HCT116 (cell line): ENCODE data around the gene DOCK3. TPM values are rescaled to one million over a fixed set of nuclear protein-coding genes. Genes with fewer than 3 reads are reported as not detected.
"Not testable (repeated sequence)": the region's sequence is repeated elsewhere in the genome, so short reads cannot be mapped to it uniquely, and the experiment has no call there.

Source experiments
- ATAC-seq: fragments of 200-7000 bp; cut with Tn5 transposase; 2 replicates; pipeline ENCODE4 v1.9.1; 2020; ENCODE audit warnings: mild to moderate bottlenecking, moderate library complexity
- BruUV-seq: library from RNA; stranded (reverse); fragments of 400-500 nt; replicated peaks from 2 replicates; lab custom pipeline; 2021; lab: Mats Ljungman, UMichigan
- CTCF ChIA-PET: fragments of 300-600 bp; sonication (Branson Sonifier 250); formaldehyde crosslinking; loops from one replicate; lab custom pipeline; 2021; ENCODE audit warnings: antibody characterized with exemption; lab: Charles Lee
- POLR2A ChIA-PET: fragments of 300-600, 350-600 bp; sonication (Branson Sonifier 250); formaldehyde crosslinking; loops from one replicate; lab custom pipeline; 2021; ENCODE audit warnings: antibody characterized with exemption; lab: Charles Lee
- RAD21 ChIA-PET, 2 experiments: fragments of 300-600 bp; sonication (Branson Sonifier 250); formaldehyde crosslinking; loops; one replicate each; lab custom pipeline; 2023; ENCODE audit warnings: low total read pairs in 2 of 2; ENCODE audit not compliant: uncharacterized antibody in 2 of 2, unreplicated experiment in 2 of 2, low non-redundant PET in 1 of 2; lab: Charles Lee
- DNase-seq: peaks from one replicate; pipeline ENCODE4 v3.0.0-alpha.2; 2010; ENCODE audit warnings: low read depth, low spot score
- H2AFZ ChIP-seq: fragments of 200-600 bp; shearing (Covaris generic), sonication (generic); 2 replicates; pipeline ENCODE4 v1.6.1; 2017; ENCODE audit warnings: low read depth, mixed run types, mixed read lengths, antibody characterized with exemption, low read length; ENCODE audit not compliant: poor library complexity, severe bottlenecking
- H3K27ac ChIP-seq: 2 replicates; pipeline ENCODE4 v1.5.1; 2012; ENCODE audit warnings: low read depth, low read length
- H3K27me3 ChIP-seq: fragments of 200-600 bp; sonication (generic); 2 replicates; pipeline ENCODE4 v1.6.1; 2016; ENCODE audit warnings: mixed run types, low read length, mixed read lengths; ENCODE audit not compliant: insufficient read depth
- H3K36me3 ChIP-seq, 2 experiments: fragments of 200-500 bp in 1 of 2; fragments of 200-600 bp in 1 of 2; sonication (Bioruptor generic) in 1 of 2; sonication (generic) in 1 of 2; 2 replicates each; pipeline versions ENCODE4 v1.5.1 to v1.6.1; 2014 to 2016; ENCODE audit warnings: low read length in 2 of 2, inconsistent platforms in 1 of 2, mixed read lengths in 1 of 2, mixed run types in 1 of 2; ENCODE audit not compliant: insufficient read depth in 2 of 2, control insufficient read depth in 1 of 2
- H3K4me1 ChIP-seq, 2 experiments: fragments of 200-600 bp in 1 of 2; sonication (generic) in 1 of 2; 2 replicates each; pipeline versions ENCODE4 v1.5.1 to v1.6.1; 2012 to 2017; ENCODE audit warnings: low read length in 2 of 2, inconsistent platforms in 1 of 2, mild to moderate bottlenecking in 1 of 2, mixed read lengths in 1 of 2, mixed run types in 1 of 2, moderate library complexity in 1 of 2; ENCODE audit not compliant: insufficient read depth in 2 of 2, control insufficient read depth in 1 of 2
- H3K4me2 ChIP-seq: fragments of 200-600 bp; sonication (generic); 2 replicates; pipeline ENCODE4 v1.6.1; 2017; ENCODE audit warnings: mixed run types, low read length, mixed read lengths
- H3K4me3 ChIP-seq, 2 experiments: fragments of 200-600 bp in 1 of 2; sonication (generic) in 1 of 2; replicated peaks in 1 of 2; 2 replicates each; pipeline ENCODE4 v1.5.1; 2011 to 2016; ENCODE audit warnings: low read length in 2 of 2, control low read depth in 1 of 2, low read depth in 1 of 2, mild to moderate bottlenecking in 1 of 2, mixed read lengths in 1 of 2, mixed run types in 1 of 2
- H3K79me2 ChIP-seq: fragments of 200-600 bp; sonication (generic); 2 replicates; pipeline ENCODE4 v1.6.1; 2017; ENCODE audit warnings: mild to moderate bottlenecking, mixed run types, low read length, moderate library complexity, mixed read lengths; ENCODE audit not compliant: insufficient read depth
- H3K9ac ChIP-seq: fragments of 200-600 bp; sonication (generic); 2 replicates; pipeline ENCODE4 v1.6.1; 2016; ENCODE audit warnings: low read length, mixed read lengths
- H3K9me2 ChIP-seq: fragments of 200-600 bp; sonication (generic), shearing (Covaris generic); 2 replicates; pipeline ENCODE4 v1.6.1; 2017; ENCODE audit warnings: mixed run types, mild to moderate bottlenecking, moderate library complexity; ENCODE audit not compliant: insufficient read depth
- H3K9me3 ChIP-seq, 2 experiments: fragments of 200-500 bp in 1 of 2; fragments of 200-600 bp in 1 of 2; sonication (Bioruptor generic) in 1 of 2; sonication (generic) in 1 of 2; 2 replicates each; pipeline ENCODE4 v1.6.1; 2014 to 2017; ENCODE audit warnings: low read length in 2 of 2, mixed read lengths in 2 of 2, inconsistent platforms in 1 of 2, low read depth in 1 of 2, mild to moderate bottlenecking in 1 of 2, mixed run types in 1 of 2, moderate library complexity in 1 of 2; ENCODE audit not compliant: control insufficient read depth in 1 of 2, insufficient read depth in 1 of 2
- H4K20me1 ChIP-seq: fragments of 200-600 bp; sonication (generic), shearing (Covaris generic); 2 replicates; pipeline ENCODE4 v1.6.1; 2017; ENCODE audit warnings: mixed run types, mild to moderate bottlenecking, moderate library complexity; ENCODE audit not compliant: insufficient read depth
- EGR1 ChIP-seq: IDR thresholded peaks from 2 replicates; pipeline ENCODE4 v1.6.1; 2012; ENCODE audit warnings: low read depth
- POLR2AphosphoS5 ChIP-seq: IDR thresholded peaks from 2 replicates; pipeline ENCODE4 v1.6.1; 2011; ENCODE audit warnings: mild to moderate bottlenecking, low read depth, low read length, moderate library complexity
- intact Hi-C: fragments of 100-400 bp; cut with micrococcal nuclease; formaldehyde crosslinking; loops from 2 replicates; pipeline ENCODE4 v1.10.0; 2022
- total RNA-seq: library from RNA; stranded (reverse); gene quantifications from one replicate; pipeline ENCODE4 v1.2.1, GENCODE V29; 2021; ENCODE audit not compliant: unreplicated experiment
- TF ChIP-seq, protein P1 (sequence below): IDR thresholded peaks from 2 replicates; pipeline ENCODE4 v1.6.1; 2012

Gene DOCK3
- total RNA-seq, 1 experiment from 2014 or later, result 4.2 TPM

DNA sequence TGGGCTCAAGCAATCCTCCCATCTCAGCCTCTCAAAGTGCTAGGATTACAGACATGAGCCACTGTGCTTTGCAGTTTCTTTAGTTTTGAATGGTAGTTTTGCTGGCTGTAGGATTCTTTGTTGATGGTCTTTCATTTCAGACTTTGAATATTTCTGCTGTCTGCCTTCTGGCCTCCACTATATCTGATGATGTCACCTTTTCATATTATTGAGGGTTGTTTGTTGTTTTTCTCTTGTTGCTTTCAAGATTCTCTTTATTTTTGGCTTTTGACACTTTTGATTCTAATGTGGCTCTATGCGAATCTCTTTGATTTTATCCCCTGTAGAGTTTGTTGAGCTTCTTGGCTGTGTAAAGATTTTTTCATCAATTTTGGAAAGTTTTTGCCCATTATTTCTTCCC is 631.4 kb downstream of the DOCK3 start:
- ChIA-PET RAD21 (no interaction called here), CTCF (no interaction called here), POLR2A (no interaction called here)
- Histone ChIP-seq H2AFZ (no peak overlapping the region), H3K36me3 (no peaks in the 10 kb centered on the region), H3K9ac (no peak overlapping the region), H3K27me3 (no peaks in the 10 kb centered on the region), H3K4me2 (no peak overlapping the region), H4K20me1 (no peaks in the 10 kb centered on the region), H3K4me1 (no peaks in the 10 kb centered on the region), H3K79me2 (no peaks in the 10 kb centered on the region), H3K9me2 (no peaks in the 10 kb centered on the region), H3K9me3 (no peaks in the 10 kb centered on the region), H3K27ac (no peak overlapping the region), H3K4me3 (no peak overlapping the region)
- TF ChIP-seq EGR1, result no peak
- no TSS peak for BruUV-seq
- DNase-seq, result no peak
- no peak for ATAC-seq
- intact Hi-C loops, result no loop called here

DNA sequence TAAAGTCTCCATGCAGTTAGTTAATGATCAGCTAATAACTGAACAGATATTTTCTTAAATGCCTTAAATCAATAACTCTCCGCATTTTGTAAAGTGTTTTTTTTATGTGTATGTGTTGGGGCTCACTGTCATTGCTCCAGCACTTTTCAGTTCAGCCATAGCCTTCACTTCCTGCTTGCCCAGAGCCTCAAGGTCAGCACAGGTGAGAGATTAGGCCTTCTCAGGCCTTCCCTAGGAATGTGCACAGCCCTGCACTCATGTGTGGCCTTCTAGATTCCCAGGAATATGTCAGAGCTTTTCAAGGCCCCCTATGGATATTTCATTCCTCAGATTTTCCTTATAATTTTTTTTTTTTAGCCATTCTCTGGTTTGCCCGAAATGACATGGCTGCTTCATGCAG is 632.7 kb downstream of the DOCK3 start:
- no TSS peak for BruUV-seq
- Histone ChIP-seq H3K36me3 (no peaks in the 10 kb centered on the region), H3K9ac (no peak overlapping the region), H3K27ac (no peak overlapping the region), H3K79me2 (no peaks in the 10 kb centered on the region), H3K4me2 (no peak overlapping the region), H3K4me1 (no peaks in the 10 kb centered on the region), H3K27me3 (no peaks in the 10 kb centered on the region), H3K9me2 (no peaks in the 10 kb centered on the region), H2AFZ (no peak overlapping the region), H3K9me3 (no peaks in the 10 kb centered on the region), H3K4me3 (no peak overlapping the region), H4K20me1 (no peaks in the 10 kb centered on the region)
- ChIA-PET RAD21 (no interaction called here), CTCF (no interaction called here), POLR2A (no interaction called here)
- TF ChIP-seq, protein P1, sequence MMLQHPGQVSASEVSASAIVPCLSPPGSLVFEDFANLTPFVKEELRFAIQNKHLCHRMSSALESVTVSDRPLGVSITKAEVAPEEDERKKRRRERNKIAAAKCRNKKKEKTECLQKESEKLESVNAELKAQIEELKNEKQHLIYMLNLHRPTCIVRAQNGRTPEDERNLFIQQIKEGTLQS, result no peak
- TF ChIP-seq POLR2AphosphoS5 (no peak), EGR1 (no peak)
- intact Hi-C loops, result no loop called here
- no peak for ATAC-seq
- DNase-seq, result no peak

DNA sequence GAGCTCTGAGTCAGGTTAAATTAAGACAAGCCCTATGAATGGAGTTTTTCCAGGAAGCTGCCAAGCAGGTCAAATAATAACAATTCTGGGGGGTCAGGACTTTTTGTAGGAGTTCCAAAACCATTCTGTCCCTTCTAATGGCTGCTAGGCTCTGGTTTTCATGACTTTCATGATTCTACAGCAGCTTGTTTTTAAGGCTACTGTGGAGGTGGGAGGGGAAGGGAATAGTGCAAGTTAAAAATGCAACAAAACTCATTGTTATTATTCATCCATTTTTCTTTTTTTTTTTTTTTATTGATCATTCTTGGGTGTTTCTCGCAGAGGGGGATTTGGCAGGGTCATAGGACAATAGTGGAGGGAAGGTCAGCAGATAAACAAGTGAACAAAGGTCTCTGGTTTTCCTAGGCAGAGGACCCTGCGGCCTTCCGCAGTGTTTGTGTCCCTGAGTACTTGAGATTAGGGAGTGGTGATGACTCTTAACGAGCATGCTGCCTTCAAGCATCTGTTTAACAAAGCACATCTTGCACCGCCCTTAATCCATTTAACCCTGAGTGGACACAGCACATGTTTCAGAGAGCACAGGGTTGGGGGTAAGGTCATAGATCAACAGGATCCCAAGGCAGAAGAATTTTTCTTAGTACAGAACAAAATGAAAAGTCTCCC is 633.3 kb downstream of the DOCK3 start:
- H3K27me3 ChIP-seq, H3K4me3 ChIP-seq, H2AFZ ChIP-seq, H3K36me3 ChIP-seq, H3K79me2 ChIP-seq, H4K20me1 ChIP-seq, CTCF ChIA-PET, BruUV-seq, ATAC-seq, H3K9me2 ChIP-seq, H3K4me1 ChIP-seq, H3K9ac ChIP-seq, H3K27ac ChIP-seq, DNase-seq, H3K4me2 ChIP-seq, RAD21 ChIA-PET, POLR2A ChIA-PET, intact Hi-C loops, H3K9me3 ChIP-seq: not testable (repeated sequence)
